AG10803 (cell line): ENCODE data around the gene SERINC3.

Source experiments
- DNase-seq: peaks from one replicate; pipeline ENCODE4 v3.0.0; 2010; ENCODE audit warnings: low read depth
- H3K4me3 ChIP-seq: 2 replicates; pipeline ENCODE4 v1.5.1; 2011; ENCODE audit warnings: mild to moderate bottlenecking, low read length, control low read depth
- CTCF ChIP-seq: conservative IDR thresholded peaks from 2 replicates; pipeline ENCODE4 v1.5.1; 2011; ENCODE audit warnings: mild to moderate bottlenecking, low read length, control low read depth, inconsistent platforms

The SERINC3 gene

GRCh38 chr20:44461142-44461802 is 60.6 kb downstream of the SERINC3 start:
- no peak for DNase-seq
- no peak overlapping the region for H3K4me3 ChIP-seq
- no peak for TF ChIP-seq CTCF

GRCh38 chr20:44460795-44461141 is 61.1 kb downstream of the SERINC3 start:
- no peak overlapping the region for H3K4me3 ChIP-seq
- peak; percentile 57 for TF ChIP-seq CTCF
- DNase-seq, result peak; percentile 25

GRCh38 chr20:44459271-44459670 is 62.6 kb downstream of the SERINC3 start:
- no peak overlapping the region for H3K4me3 ChIP-seq
- no peak for TF ChIP-seq CTCF
- no peak for DNase-seq

GRCh38 chr20:44457016-44457415 is 64.9 kb downstream of the SERINC3 start:
- no peak for DNase-seq
- no peak overlapping the region for H3K4me3 ChIP-seq
- no peak for TF ChIP-seq CTCF

GRCh38 chr20:44456611-44457010 is 65.3 kb downstream of the SERINC3 start:
- TF ChIP-seq CTCF, result no peak
- DNase-seq, result no peak
- no peak overlapping the region for H3K4me3 ChIP-seq

- no peak overlapping the region for H3K4me3 ChIP-seq
- DNase-seq, result no peak
- no peak for TF ChIP-seq CTCF
Measured at GRCh38 chr20:44455126-44455525, 66.7 kb downstream of the SERINC3 start.

GRCh38 chr20:44454306-44454963 is 67.4 kb downstream of the SERINC3 start:
- no peak for TF ChIP-seq CTCF
- no peak for DNase-seq
- H3K4me3 ChIP-seq, result no peak overlapping the region
